HUES64 (cell line): Measurements from ENCODE around the gene THRA.

Experiments used
- H3K27ac ChIP-seq: 2 replicates; pipeline ENCODE4 v1.7.0; 2013; ENCODE audit warnings: low read depth, low read length, inconsistent platforms
- H3K27me3 ChIP-seq: 2 replicates; pipeline ENCODE4 v1.6.1; 2013; ENCODE audit warnings: mild to moderate bottlenecking, low read length; ENCODE audit not compliant: insufficient read depth
- H3K36me3 ChIP-seq: 2 replicates; pipeline ENCODE4 v1.6.1; 2013; ENCODE audit warnings: mild to moderate bottlenecking, low read length; ENCODE audit not compliant: insufficient read depth
- H3K4me1 ChIP-seq: 2 replicates; pipeline ENCODE4 v1.6.1; 2013; ENCODE audit warnings: mild to moderate bottlenecking, low read length, moderate library complexity; ENCODE audit not compliant: insufficient read depth
- H3K4me3 ChIP-seq: 2 replicates; pipeline ENCODE4 v1.5.1; 2013; ENCODE audit warnings: mild to moderate bottlenecking, low read length, moderate library complexity
- H3K9ac ChIP-seq: 2 replicates; pipeline ENCODE4 v1.6.1; 2013; ENCODE audit warnings: mild to moderate bottlenecking, low read depth, low read length
- H3K9me3 ChIP-seq: 2 replicates; pipeline ENCODE4 v1.6.1; 2013; ENCODE audit warnings: low read depth, low read length; ENCODE audit not compliant: insufficient read depth
- WGBS: fragments of 150-250, 120-280 bp; methylation state at CpG from one replicate; pipeline ENCODE4 v1.1.7; 2013; ENCODE audit warnings: missing lambda C conversion rate; 5-methylcytosine and 5-hydroxymethylcytosine counted together

Gene THRA

GRCh38 chr17:40097931-40098845, 35.4 kb downstream of the THRA start:
- WGBS = 89% methylated on average over 9 of the region's 9 CpGs
- peaks cover 25% of the 10 kb centered on the region for H3K4me1 ChIP-seq
- H3K36me3 ChIP-seq = peaks cover 30% of the 10 kb centered on the region
- H3K9ac ChIP-seq = peak overlapping the region; percentile 4; the same call in 1 of the 2 replicates
- H3K27ac ChIP-seq = peak overlapping the region; percentile 12
- H3K9me3 ChIP-seq = no peaks in the 10 kb centered on the region
- peaks cover 11% of the 10 kb centered on the region for H3K27me3 ChIP-seq
- peak overlapping the region; percentile 28 for H3K4me3 ChIP-seq

- 7% methylated on average over 51 of the region's 52 CpGs for WGBS
- no peaks in the 10 kb centered on the region for H3K9me3 ChIP-seq
- H3K4me1 ChIP-seq = peaks cover 30% of the 10 kb centered on the region
- peaks cover 11% of the 10 kb centered on the region for H3K27me3 ChIP-seq
- peak overlapping the region; percentile 57; the same call in 1 of the 2 replicates for H3K9ac ChIP-seq
- peaks cover 22% of the 10 kb centered on the region for H3K36me3 ChIP-seq
- peak overlapping the region; percentile 50 for H3K4me3 ChIP-seq
- H3K27ac ChIP-seq = peak overlapping the region; percentile 12
These were observed 36.3 kb downstream of the THRA start for GRCh38 chr17:40098846-40099618.

- H3K9ac ChIP-seq = peak overlapping the region; percentile 57; the same call in 1 of the 2 replicates
- peak overlapping the region; percentile 50 for H3K4me3 ChIP-seq
- H3K4me1 ChIP-seq = peaks cover 36% of the 10 kb centered on the region
- no peak overlapping the region for H3K27ac ChIP-seq
- H3K27me3 ChIP-seq = peaks cover 11% of the 10 kb centered on the region
- no peaks in the 10 kb centered on the region for H3K9me3 ChIP-seq
- peaks cover 17% of the 10 kb centered on the region for H3K36me3 ChIP-seq
- WGBS = 34% methylated on average over 27 of the region's 31 CpGs
These were observed 37.1 kb downstream of the THRA start for GRCh38 chr17:40099619-40100418.

- peak within 1 kb of the TSS; percentile 50 for H3K4me3 ChIP-seq
- H3K4me1 ChIP-seq = peaks cover 37% of the 10 kb centered on the region
- H3K9me3 ChIP-seq = no peaks in the 10 kb centered on the region
- 1% methylated on average over 16 of the region's 16 CpGs for WGBS
- H3K9ac ChIP-seq = peak within 1 kb of the TSS; percentile 57
- peak within 1 kb of the TSS; percentile 43; the same call in 1 of the 2 replicates for H3K27ac ChIP-seq
- peaks cover 13% of the 10 kb centered on the region for H3K36me3 ChIP-seq
- H3K27me3 ChIP-seq = peaks cover 13% of the 10 kb centered on the region
These were observed 37.6 kb downstream of the THRA start, which contains the start of gene NR1D1 for GRCh38 chr17:40100419-40100668. Gene NR1D1, minus strand, starts transcription at chr17:40100589. Its CDS starts 495 bp downstream, at chr17:40100094.

- H3K27me3 ChIP-seq = peaks cover 18% of the 10 kb centered on the region
- peak overlapping the region; percentile 57 for H3K9ac ChIP-seq
- H3K36me3 ChIP-seq = peaks cover 9% of the 10 kb centered on the region
- WGBS = 1% methylated on average over 24 of the region's 25 CpGs
- peaks cover 37% of the 10 kb centered on the region for H3K4me1 ChIP-seq
- H3K27ac ChIP-seq = peak overlapping the region; percentile 43; the same call in 1 of the 2 replicates
- peak overlapping the region; percentile 50 for H3K4me3 ChIP-seq
- H3K9me3 ChIP-seq = no peaks in the 10 kb centered on the region
These were observed 38.1 kb downstream of the THRA start for GRCh38 chr17:40100669-40101366.

- Histone ChIP-seq H3K4me1 (peaks cover 41% of the 10 kb centered on the region), H3K9me3 (no peaks in the 10 kb centered on the region), H3K9ac (no peak overlapping the region), H3K27me3 (peaks cover 25% of the 10 kb centered on the region), H3K4me3 (peak overlapping the region; percentile 50; the same call in 1 of the 2 replicates), H3K36me3 (peaks cover 2% of the 10 kb centered on the region), H3K27ac (no peak overlapping the region)
- WGBS = 88% methylated on average over 15 of the region's 16 CpGs
These were observed 38.8 kb downstream of the THRA start for GRCh38 chr17:40101367-40102210.

GRCh38 chr17:40103071-40103661, 40.4 kb downstream of the THRA start:
- Histone ChIP-seq H3K9ac (0 out of 2 replicates have a peak overlapping the region, but pooled peaks have one; percentile 4), H3K9me3 (no peaks in the 10 kb centered on the region), H3K27ac (peak overlapping the region; percentile 38; the same call in 1 of the 2 replicates), H3K27me3 (peaks cover 41% of the 10 kb centered on the region), H3K4me1 (peaks cover 55% of the 10 kb centered on the region), H3K36me3 (no peaks in the 10 kb centered on the region), H3K4me3 (no peak overlapping the region)
- 40% methylated on average over 3 of the region's 3 CpGs for WGBS

GRCh38 chr17:40103688-40104087, 40.9 kb downstream of the THRA start:
- H3K4me1 ChIP-seq = peaks cover 50% of the 10 kb centered on the region
- WGBS = 69% methylated on average over 2 of the region's 2 CpGs

GRCh38 chr17:40104594-40105486, 42.1 kb downstream of the THRA start:
- H3K27me3 ChIP-seq = peaks cover 35% of the 10 kb centered on the region
- WGBS = 88% methylated on average over 2 of the region's 3 CpGs

More at GRCh38 chr17:40103688-40104087, 40.9 kb downstream of the THRA start:
- Histone ChIP-seq H3K9ac (0 out of 2 replicates have a peak overlapping the region, but pooled peaks have one; percentile 4), H3K4me3 (no peak overlapping the region), H3K27ac (no peak overlapping the region), H3K9me3 (no peaks in the 10 kb centered on the region), H3K36me3 (no peaks in the 10 kb centered on the region), H3K27me3 (peaks cover 41% of the 10 kb centered on the region)

More at GRCh38 chr17:40104594-40105486, 42.1 kb downstream of the THRA start:
- H3K9ac ChIP-seq = no peak overlapping the region
- H3K4me3 ChIP-seq = no peak overlapping the region
- no peak overlapping the region for H3K27ac ChIP-seq
- no peaks in the 10 kb centered on the region for H3K36me3 ChIP-seq
- peaks cover 48% of the 10 kb centered on the region for H3K4me1 ChIP-seq
- no peaks in the 10 kb centered on the region for H3K9me3 ChIP-seq
